ENCODE results near the gene KCNMB3. TPM values are rescaled to one million over a fixed set of nuclear protein-coding genes. Genes with fewer than 3 reads are reported as not detected.
"Not testable (repeated sequence)": the region's sequence is repeated elsewhere in the genome, so short reads cannot be mapped to it uniquely, and the experiment has no call there.

Gene KCNMB3
- total RNA-seq, 1 donor: 1.8 TPM

- H3K36me3 ChIP-seq (ENCODE audit: insufficient read depth, low read length): peaks cover 3% of the 10 kb centered on the region
- no peaks in the 10 kb centered on the region for H3K9me3 ChIP-seq (ENCODE audit: low read depth, low read length)
- H3K4me3 ChIP-seq (ENCODE audit: insufficient read depth, low read length): no peak overlapping the region
- H3K27me3 ChIP-seq (ENCODE audit: insufficient read depth, low read length): no peaks in the 10 kb centered on the region
- DNase-seq (ENCODE audit: insufficient read length, low spot score, missing footprints): no peak
- no peak overlapping the region for H2AFZ ChIP-seq (ENCODE audit: low read length)
- no peaks in the 10 kb centered on the region for H4K20me1 ChIP-seq (ENCODE audit: insufficient read depth, low read length)
- no peak overlapping the region for H3K4me2 ChIP-seq (ENCODE audit: insufficient read depth, low read length)
- H3K4me1 ChIP-seq (ENCODE audit: insufficient read depth, low read length): no peaks in the 10 kb centered on the region
- H3K79me2 ChIP-seq (ENCODE audit: insufficient read depth, low read length): no peaks in the 10 kb centered on the region
- H3K27ac ChIP-seq (ENCODE audit: low read depth, low read length): no peak overlapping the region
- no peak for TF ChIP-seq CTCF (IDR thresholded peaks at IDR 0.05; ENCODE audit: extremely low read depth, low read depth, low read length)
Measured at GRCh38 chr3:179224584-179224983, 26.3 kb downstream of the KCNMB3 start.

GRCh38 chr3:179223548-179223947, 27.4 kb downstream of the KCNMB3 start:
- H3K27ac ChIP-seq (ENCODE audit: low read depth, low read length): no peak overlapping the region
- H3K4me3 ChIP-seq (ENCODE audit: insufficient read depth, low read length): no peak overlapping the region
- no peaks in the 10 kb centered on the region for H3K79me2 ChIP-seq (ENCODE audit: insufficient read depth, low read length)
- no peaks in the 10 kb centered on the region for H3K27me3 ChIP-seq (ENCODE audit: insufficient read depth, low read length)
- H2AFZ ChIP-seq (ENCODE audit: low read length): no peak overlapping the region
- no peaks in the 10 kb centered on the region for H4K20me1 ChIP-seq (ENCODE audit: insufficient read depth, low read length)
- no peak overlapping the region for H3K4me2 ChIP-seq (ENCODE audit: insufficient read depth, low read length)
- no peaks in the 10 kb centered on the region for H3K9me3 ChIP-seq (ENCODE audit: low read depth, low read length)
- TF ChIP-seq CTCF (IDR thresholded peaks at IDR 0.05; ENCODE audit: extremely low read depth, low read depth, low read length): no peak
- no peaks in the 10 kb centered on the region for H3K4me1 ChIP-seq (ENCODE audit: insufficient read depth, low read length)
- H3K36me3 ChIP-seq (ENCODE audit: insufficient read depth, low read length): peaks cover 3% of the 10 kb centered on the region
- no peak for DNase-seq (ENCODE audit: insufficient read length, low spot score, missing footprints)

GRCh38 chr3:179218213-179218612, 32.7 kb downstream of the KCNMB3 start:
- H3K36me3 ChIP-seq (ENCODE audit: insufficient read depth, low read length); H2AFZ ChIP-seq (ENCODE audit: low read length); H4K20me1 ChIP-seq (ENCODE audit: insufficient read depth, low read length); H3K4me3 ChIP-seq (ENCODE audit: insufficient read depth, low read length); H3K79me2 ChIP-seq (ENCODE audit: insufficient read depth, low read length); DNase-seq (ENCODE audit: insufficient read length, low spot score, missing footprints); H3K4me2 ChIP-seq (ENCODE audit: insufficient read depth, low read length); H3K9me3 ChIP-seq (ENCODE audit: low read depth, low read length); H3K4me1 ChIP-seq (ENCODE audit: insufficient read depth, low read length); H3K27ac ChIP-seq (ENCODE audit: low read depth, low read length); H3K27me3 ChIP-seq (ENCODE audit: insufficient read depth, low read length): not testable (repeated sequence)

- H3K9me3 ChIP-seq (ENCODE audit: low read depth, low read length); H3K4me2 ChIP-seq (ENCODE audit: insufficient read depth, low read length); H4K20me1 ChIP-seq (ENCODE audit: insufficient read depth, low read length); H3K27ac ChIP-seq (ENCODE audit: low read depth, low read length); H3K36me3 ChIP-seq (ENCODE audit: insufficient read depth, low read length); H3K79me2 ChIP-seq (ENCODE audit: insufficient read depth, low read length); H3K4me1 ChIP-seq (ENCODE audit: insufficient read depth, low read length); H3K27me3 ChIP-seq (ENCODE audit: insufficient read depth, low read length); DNase-seq (ENCODE audit: insufficient read length, low spot score, missing footprints); H3K4me3 ChIP-seq (ENCODE audit: insufficient read depth, low read length); H2AFZ ChIP-seq (ENCODE audit: low read length): not testable (repeated sequence)
Measured at GRCh38 chr3:179215550-179215949, 35.4 kb downstream of the KCNMB3 start.

GRCh38 chr3:179200790-179201189, 50.1 kb downstream of the KCNMB3 start:
- H3K27ac ChIP-seq (ENCODE audit: low read depth, low read length): no peak overlapping the region
- H3K36me3 ChIP-seq (ENCODE audit: insufficient read depth, low read length): peaks cover 10% of the 10 kb centered on the region
- H3K27me3 ChIP-seq (ENCODE audit: insufficient read depth, low read length): no peaks in the 10 kb centered on the region
- TF ChIP-seq CTCF (IDR thresholded peaks at IDR 0.05; ENCODE audit: extremely low read depth, low read depth, low read length): no peak
- no peak for DNase-seq (ENCODE audit: insufficient read length, low spot score, missing footprints)
- H3K9me3 ChIP-seq (ENCODE audit: low read depth, low read length): no peaks in the 10 kb centered on the region
- peaks cover 19% of the 10 kb centered on the region for H3K79me2 ChIP-seq (ENCODE audit: insufficient read depth, low read length)
- H3K4me2 ChIP-seq (ENCODE audit: insufficient read depth, low read length): no peak overlapping the region
- H3K4me1 ChIP-seq (ENCODE audit: insufficient read depth, low read length): peaks cover 10% of the 10 kb centered on the region
- no peak overlapping the region for H3K4me3 ChIP-seq (ENCODE audit: insufficient read depth, low read length)
- H2AFZ ChIP-seq (ENCODE audit: low read length): no peak overlapping the region
- peaks cover 5% of the 10 kb centered on the region for H4K20me1 ChIP-seq (ENCODE audit: insufficient read depth, low read length)
